Measurements from ENCODE around the gene COPG1. TPM values are rescaled to one million over a fixed set of nuclear protein-coding genes. Genes with fewer than 3 reads are reported as not detected.
A peak's percentile ranks its signal among the peaks of the same experiment; 100 is the strongest.
"Not testable (repeated sequence)": the region's sequence is repeated elsewhere in the genome, so short reads cannot be mapped to it uniquely, and the experiment has no call there.

COPG1 gene
- polyA plus RNA-seq, 1 donor: 176 TPM

DNA sequence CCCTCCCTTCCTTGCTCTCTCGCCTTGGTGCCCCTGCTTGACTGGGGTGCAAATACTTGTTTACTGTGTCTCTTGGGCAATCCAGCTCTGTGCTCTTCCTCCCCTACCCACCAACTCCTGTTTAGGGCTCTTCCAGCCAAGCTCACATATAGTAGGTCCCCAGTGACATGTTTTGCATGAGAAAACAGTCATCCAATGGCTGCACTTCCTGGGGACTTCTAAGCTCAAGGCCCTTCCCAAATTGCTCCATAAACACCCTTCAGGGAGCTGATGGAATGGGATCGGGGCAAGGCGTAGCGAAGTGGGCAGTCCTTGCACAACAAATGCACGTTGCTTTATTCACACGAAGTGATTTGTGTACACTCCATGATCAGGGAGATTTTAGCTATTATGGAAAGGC, 9.4 kb upstream of the COPG1 start:
- no peak for DNase-seq

DNA sequence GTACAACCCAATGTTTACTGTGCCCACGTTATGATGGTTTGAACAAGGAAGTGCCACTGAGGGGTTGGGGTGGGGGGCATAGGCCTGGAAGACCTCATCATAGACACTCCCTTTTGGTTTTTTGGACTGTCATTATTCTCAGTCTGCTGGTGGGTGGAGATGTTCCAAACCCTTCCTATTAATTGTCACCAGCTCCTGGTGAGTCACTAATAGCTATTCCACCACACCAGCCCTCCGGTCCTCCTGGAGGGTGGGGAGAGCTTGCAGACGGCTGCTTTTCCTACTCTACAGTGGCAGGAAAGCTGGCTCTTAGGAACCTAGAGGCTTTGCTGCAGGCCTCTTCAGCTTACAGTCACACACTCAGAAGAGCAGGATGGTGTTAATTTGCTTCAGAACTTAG, 9.0 kb upstream of the COPG1 start:
- DNase-seq: no peak

GRCh38 chr3:129245141-129245540, 4.3 kb upstream of the COPG1 start:
- no peak for DNase-seq

- peak; percentile 83 for DNase-seq
Measured at GRCh38 chr3:129245641-129246306, 3.6 kb upstream of the COPG1 start.

GRCh38 chr3:129246636-129247035, 2.8 kb upstream of the COPG1 start:
- no peak for DNase-seq

- no peak for DNase-seq
Measured at GRCh38 chr3:129248286-129248979, 973 bp upstream of the COPG1 start.

DNA sequence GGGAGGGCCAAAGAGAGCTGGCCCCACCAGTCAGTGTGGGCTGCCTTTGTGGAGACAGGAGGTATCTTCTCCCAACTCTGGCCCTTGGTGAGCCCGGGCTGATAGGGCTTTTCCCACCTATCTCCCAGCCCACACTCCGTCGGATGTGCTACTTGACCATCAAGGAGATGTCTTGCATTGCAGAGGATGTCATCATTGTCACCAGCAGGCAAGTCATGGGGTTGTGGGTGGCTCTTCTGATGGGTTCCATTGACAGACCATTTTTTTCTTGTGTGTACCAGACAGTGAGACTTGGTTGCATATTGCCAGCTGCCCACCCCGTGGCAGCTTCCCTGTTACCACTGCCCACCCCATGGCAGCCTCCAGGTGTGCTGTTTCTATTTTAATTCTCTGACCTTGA, 3.3 kb downstream of the COPG1 start:
- DNase-seq: no peak

GRCh38 chr3:129254536-129255230, 5.3 kb downstream of the COPG1 start:
- no peak for DNase-seq

GRCh38 chr3:129256270-129256669, 6.9 kb downstream of the COPG1 start:
- DNase-seq: no peak

DNA sequence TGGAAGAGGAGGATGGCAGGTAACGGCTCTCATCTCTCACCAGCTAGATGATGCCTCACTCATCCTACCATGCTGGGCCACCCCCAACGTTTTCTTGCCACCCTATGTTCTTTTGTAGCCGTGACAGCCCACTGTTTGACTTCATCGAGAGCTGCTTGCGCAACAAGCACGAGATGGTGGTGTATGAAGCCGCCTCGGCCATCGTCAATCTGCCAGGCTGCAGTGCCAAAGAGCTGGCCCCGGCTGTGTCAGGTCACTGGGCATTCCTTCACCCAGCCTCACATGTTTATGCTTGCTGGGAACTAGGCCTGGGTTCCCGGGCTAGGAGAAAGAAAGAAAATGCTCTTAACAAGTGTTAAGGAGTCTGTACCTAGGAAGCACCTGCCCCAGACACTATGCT, 8.2 kb downstream of the COPG1 start:
- DNase-seq: no peak

GRCh38 chr3:129259612-129260477, 10.4 kb downstream of the COPG1 start:
- no peak for DNase-seq

- no peak for DNase-seq
Measured at GRCh38 chr3:129260606-129261005, 11.2 kb downstream of the COPG1 start.

- no peak for DNase-seq
Measured at GRCh38 chr3:129261894-129262293, 12.5 kb downstream of the COPG1 start.

- DNase-seq: no peak
Measured at GRCh38 chr3:129263161-129263910, 13.9 kb downstream of the COPG1 start.

DNA sequence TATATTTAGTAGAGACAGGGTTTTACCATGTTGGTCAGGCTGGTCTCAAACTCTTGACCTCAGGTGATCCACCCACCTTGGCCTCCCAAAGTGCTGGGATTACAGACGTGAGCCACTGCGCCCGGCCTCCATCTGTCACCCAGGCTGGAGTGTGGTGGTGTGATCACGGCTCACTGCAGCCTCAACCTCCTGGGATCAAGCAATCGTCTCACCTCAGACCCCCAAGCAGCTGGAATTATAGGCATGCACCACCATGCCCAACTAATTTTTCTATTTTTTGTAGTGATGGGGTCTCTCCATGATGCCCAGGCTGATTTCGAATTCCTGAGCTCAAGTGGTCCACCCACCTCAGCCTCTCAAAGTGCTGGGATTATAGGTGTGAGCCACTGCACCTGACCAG, 15.6 kb downstream of the COPG1 start:
- not testable (repeated sequence) for DNase-seq

DNA sequence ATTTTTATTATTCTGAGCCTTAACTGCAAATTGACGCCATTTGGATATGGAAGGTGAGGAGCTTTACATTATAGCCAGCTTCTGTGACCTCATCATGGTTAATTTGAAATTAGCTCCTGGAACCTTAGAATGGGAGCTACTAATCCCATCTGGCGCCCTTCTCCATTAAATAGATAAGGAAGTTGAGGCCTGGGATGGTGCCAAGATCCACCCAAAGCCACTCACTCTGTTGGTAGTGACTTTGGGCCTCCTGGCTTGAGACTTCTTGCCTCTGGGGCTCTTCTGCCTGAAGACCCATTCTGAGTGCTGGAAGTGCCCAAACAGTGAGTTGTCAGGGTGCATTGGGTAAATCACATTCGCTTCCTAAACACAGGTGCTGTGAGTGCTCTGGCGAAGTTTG, 17.2 kb downstream of the COPG1 start:
- DNase-seq: no peak

DNA sequence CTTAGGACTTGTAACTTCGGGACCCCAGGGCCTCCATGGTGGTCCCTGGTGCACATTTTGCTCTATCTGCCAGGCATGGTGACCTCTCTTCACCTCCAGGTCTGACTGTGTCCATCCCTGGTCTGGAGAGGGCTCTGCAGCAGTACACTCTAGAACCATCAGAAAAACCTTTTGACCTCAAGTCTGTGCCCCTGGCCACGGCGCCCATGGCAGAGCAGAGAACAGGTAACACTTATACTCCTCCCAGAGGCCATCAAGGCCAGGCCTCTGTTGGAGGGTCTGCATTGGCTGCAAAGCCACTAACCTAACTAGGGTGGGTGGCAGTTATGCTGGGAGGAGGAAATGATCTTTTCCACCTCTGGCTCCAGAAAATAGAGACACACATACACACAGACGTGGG, 19.0 kb downstream of the COPG1 start:
- DNase-seq: no peak

DNA sequence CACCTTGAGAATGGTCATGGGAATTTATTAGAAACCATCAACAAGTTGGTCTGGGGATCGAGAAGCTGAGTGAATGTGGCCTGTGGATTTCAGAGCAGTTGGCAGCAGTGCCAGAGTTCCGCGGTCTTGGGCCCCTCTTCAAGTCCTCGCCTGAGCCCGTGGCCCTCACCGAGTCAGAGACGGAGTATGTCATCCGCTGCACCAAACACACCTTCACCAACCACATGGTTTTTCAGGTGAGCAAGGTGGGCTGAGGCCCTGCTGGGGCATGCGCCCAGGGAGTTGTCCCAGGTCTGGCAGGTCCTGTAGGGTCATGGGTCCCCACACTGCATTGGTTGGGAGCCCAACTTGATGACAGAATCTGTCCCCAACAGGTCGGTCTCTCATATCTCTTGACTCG, 22.3 kb downstream of the COPG1 start:
- no peak for DNase-seq

GRCh38 chr3:129276385-129276784, 27.0 kb downstream of the COPG1 start:
- no peak for DNase-seq

GRCh38 chr3:129277829-129278271, 28.4 kb downstream of the COPG1 start:
- peak; percentile 1 for DNase-seq

- DNase-seq: peak; percentile 91
Measured at GRCh38 chr3:129278439-129278965, 29.1 kb downstream of the COPG1 start, which contains the start of gene HMCES. TSS of gene HMCES (plus strand) at chr3:129278870. CDS start at chr3:129279733, 863 bp downstream.
